Measurements from ENCODE around the gene COL6A1.
"Not testable (repeated sequence)": the region's sequence is repeated elsewhere in the genome, so short reads cannot be mapped to it uniquely, and the experiment has no call there.

Gene COL6A1

GRCh38 chr21:45972716-45973474 is 8.7 kb upstream of the COL6A1 start:
- peak overlapping the region; percentile 76 for H3K9ac ChIP-seq (ENCODE audit: low read depth, low read length)
- peaks cover 3% of the 10 kb centered on the region for H3K4me1 ChIP-seq (ENCODE audit: control insufficient read depth, insufficient read depth, low read length)
- H3K9me3 ChIP-seq (ENCODE audit: control insufficient read depth, insufficient read depth, low read length), result no peaks in the 10 kb centered on the region
- no peaks in the 10 kb centered on the region for H3K27me3 ChIP-seq (ENCODE audit: control insufficient read depth, insufficient read depth, low read length)
- H3K36me3 ChIP-seq (ENCODE audit: control insufficient read depth, insufficient read depth, low read length), result no peaks in the 10 kb centered on the region
- peak overlapping the region; percentile 66 for H3K4me3 ChIP-seq (ENCODE audit: low read depth, low read length)

DNA sequence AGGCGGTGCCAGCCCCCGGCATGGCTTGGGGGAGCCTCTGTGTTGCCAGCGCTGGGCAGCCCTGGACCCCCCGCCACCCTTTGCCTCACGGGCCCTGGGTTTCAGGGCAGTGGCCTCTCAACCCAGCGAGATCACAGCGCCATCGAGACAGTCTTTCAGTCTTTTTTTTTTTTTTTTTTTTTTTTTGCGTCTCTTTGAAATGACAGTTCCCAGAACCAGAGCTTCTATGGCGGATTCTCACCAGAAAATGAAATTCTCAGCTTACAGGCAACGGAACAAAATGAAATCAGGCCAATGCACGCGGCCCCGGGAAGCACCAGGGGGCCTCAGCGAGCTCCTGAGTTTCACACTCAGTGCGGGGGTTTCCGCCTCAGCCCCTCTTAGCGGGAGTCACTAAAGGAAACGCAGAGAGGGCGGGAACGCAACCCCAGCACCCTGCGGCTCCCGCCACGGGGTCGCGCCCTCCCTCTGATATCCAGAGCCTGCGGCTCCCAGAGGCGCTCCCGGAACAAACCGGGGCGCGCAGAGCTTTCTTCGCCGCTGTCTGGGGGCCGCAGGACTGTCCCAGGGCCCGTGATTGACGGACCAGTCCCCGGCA is 8.0 kb upstream of the COL6A1 start:
- Histone ChIP-seq H3K4me3 (ENCODE audit: low read depth, low read length) (peak overlapping the region; percentile 66), H3K27me3 (ENCODE audit: control insufficient read depth, insufficient read depth, low read length) (no peaks in the 10 kb centered on the region), H3K36me3 (ENCODE audit: control insufficient read depth, insufficient read depth, low read length) (no peaks in the 10 kb centered on the region), H3K9ac (ENCODE audit: low read depth, low read length) (peak overlapping the region; percentile 76), H3K9me3 (ENCODE audit: control insufficient read depth, insufficient read depth, low read length) (no peaks in the 10 kb centered on the region), H3K4me1 (ENCODE audit: control insufficient read depth, insufficient read depth, low read length) (peaks cover 7% of the 10 kb centered on the region)

DNA sequence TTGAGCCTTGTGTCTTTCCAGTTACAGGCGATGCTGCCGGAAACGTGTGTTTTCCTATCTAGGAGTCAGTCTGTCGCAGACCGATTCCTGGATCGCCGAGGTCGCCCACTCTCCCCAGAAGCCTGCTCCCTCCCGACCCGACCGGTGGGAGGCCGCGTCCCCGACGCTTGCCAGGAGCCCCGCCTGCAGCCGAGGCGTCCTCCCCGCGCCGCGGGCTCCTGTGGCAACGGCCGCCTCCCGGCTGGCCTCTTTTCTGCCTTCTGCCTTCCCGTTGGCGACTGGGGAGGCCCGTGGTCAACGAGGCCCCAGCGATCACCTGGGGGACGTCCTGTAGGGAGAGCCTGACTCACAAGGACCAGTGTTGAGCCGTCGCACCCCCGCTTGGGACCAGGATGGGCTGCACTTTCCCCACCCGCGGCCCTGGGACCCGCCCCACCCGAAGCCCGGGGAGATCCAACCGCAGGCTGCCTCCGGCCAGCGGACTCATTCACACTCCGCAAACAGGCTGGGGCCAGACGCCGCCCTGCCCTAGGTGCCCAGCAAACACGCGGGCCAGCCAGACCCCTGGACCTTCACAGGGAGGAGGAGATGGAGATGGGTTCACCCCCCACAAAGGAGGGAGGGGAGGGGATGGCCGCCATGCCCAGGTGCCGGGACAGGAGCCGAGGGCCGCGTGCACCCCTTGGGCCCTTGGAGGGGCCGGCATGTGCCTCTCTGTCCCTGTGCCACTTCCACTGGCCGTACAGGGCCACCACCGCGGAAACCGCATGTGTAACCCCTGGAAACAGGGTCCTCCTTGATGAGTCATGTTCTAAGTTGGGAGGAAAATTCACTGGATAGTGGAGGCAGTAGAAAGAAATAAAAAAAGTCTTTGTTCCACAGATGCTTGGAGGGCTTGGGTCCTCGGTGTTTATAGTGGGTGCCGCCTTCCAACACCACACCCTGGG is 7.2 kb upstream of the COL6A1 start:
- Histone ChIP-seq H3K36me3 (ENCODE audit: control insufficient read depth, insufficient read depth, low read length) (no peaks in the 10 kb centered on the region), H3K4me1 (ENCODE audit: control insufficient read depth, insufficient read depth, low read length) (peaks cover 7% of the 10 kb centered on the region), H3K9me3 (ENCODE audit: control insufficient read depth, insufficient read depth, low read length) (no peaks in the 10 kb centered on the region), H3K27me3 (ENCODE audit: control insufficient read depth, insufficient read depth, low read length) (no peaks in the 10 kb centered on the region), H3K9ac (ENCODE audit: low read depth, low read length) (peak overlapping the region; percentile 76), H3K4me3 (ENCODE audit: low read depth, low read length) (peak overlapping the region; percentile 66)

DNA sequence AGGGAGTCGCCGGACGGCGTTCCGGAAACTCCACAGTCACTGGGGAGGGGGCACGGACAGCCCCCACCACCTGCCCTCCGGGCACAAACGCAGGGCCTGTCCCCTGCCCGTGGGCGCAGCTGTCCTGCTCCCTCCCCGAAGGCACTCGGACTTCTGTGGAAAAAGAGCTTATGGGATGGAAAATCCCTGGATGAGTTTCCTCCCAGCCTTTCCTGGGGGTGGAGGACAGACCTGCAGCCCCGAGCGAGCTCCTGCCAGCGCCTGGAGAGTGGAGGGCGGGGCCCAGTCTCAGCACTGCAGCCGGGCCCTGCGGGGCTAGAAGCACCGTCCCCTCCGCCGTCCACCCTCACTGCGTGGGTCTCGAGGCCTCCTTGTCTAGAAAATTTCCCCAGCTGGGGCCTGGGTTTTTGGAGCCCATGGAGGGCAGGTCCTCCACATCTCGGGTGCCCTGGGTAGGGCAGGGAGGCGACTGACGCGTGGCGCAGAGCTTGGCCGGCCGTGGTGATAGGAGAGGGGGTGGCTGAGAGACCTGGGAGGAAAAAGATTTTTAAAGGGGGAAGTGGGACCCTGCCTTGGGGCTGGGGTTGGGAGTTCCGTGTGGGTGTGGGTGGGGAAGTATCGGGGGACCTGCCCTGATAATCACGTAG is 6.4 kb upstream of the COL6A1 start:
- peaks cover 7% of the 10 kb centered on the region for H3K4me1 ChIP-seq (ENCODE audit: control insufficient read depth, insufficient read depth, low read length)
- peak overlapping the region; percentile 76 for H3K9ac ChIP-seq (ENCODE audit: low read depth, low read length)
- H3K36me3 ChIP-seq (ENCODE audit: control insufficient read depth, insufficient read depth, low read length), result no peaks in the 10 kb centered on the region
- peak overlapping the region; percentile 66 for H3K4me3 ChIP-seq (ENCODE audit: low read depth, low read length)
- H3K9me3 ChIP-seq (ENCODE audit: control insufficient read depth, insufficient read depth, low read length), result no peaks in the 10 kb centered on the region
- H3K27me3 ChIP-seq (ENCODE audit: control insufficient read depth, insufficient read depth, low read length), result peaks cover under 1% of the 10 kb centered on the region

DNA sequence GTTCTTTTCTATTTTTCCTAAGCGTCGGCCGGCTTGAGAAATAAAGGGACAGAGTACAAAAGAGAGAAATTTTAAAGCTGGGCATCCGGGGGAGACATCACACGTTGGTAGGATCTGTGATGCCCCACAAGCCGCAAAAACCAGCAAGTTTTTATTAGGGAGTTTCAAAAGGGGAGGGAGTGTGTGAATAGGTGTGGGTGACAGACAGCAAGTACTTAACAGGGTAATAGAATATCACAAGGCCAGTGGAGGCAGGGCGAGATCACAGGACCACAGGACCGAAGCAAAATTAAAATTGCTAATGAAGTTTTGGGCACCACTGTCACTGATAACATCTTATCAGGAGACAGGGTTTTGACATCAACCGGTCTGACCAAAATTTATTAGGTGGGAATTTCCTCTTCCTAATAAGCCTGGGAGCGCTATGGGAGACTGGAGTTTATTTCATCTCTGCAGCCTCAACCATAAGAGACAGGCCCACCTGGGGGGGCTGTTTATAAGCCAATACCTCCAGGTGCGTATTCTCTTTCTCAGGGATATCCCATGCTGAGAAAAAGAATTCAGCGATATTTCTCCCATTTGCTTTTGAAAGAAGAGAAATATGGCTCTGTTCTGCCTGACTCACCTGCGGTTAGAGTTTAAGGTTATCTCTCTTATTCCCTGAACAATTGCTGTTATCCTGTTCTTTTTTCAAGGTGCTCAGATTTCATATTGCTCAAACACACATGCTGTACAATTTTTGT is 5.7 kb upstream of the COL6A1 start:
- not testable (repeated sequence) for H3K27me3 ChIP-seq (ENCODE audit: control insufficient read depth, insufficient read depth, low read length); H3K4me1 ChIP-seq (ENCODE audit: control insufficient read depth, insufficient read depth, low read length); H3K9me3 ChIP-seq (ENCODE audit: control insufficient read depth, insufficient read depth, low read length); H3K9ac ChIP-seq (ENCODE audit: low read depth, low read length); H3K36me3 ChIP-seq (ENCODE audit: control insufficient read depth, insufficient read depth, low read length)
- peak overlapping the region; percentile 66 for H3K4me3 ChIP-seq (ENCODE audit: low read depth, low read length)

DNA sequence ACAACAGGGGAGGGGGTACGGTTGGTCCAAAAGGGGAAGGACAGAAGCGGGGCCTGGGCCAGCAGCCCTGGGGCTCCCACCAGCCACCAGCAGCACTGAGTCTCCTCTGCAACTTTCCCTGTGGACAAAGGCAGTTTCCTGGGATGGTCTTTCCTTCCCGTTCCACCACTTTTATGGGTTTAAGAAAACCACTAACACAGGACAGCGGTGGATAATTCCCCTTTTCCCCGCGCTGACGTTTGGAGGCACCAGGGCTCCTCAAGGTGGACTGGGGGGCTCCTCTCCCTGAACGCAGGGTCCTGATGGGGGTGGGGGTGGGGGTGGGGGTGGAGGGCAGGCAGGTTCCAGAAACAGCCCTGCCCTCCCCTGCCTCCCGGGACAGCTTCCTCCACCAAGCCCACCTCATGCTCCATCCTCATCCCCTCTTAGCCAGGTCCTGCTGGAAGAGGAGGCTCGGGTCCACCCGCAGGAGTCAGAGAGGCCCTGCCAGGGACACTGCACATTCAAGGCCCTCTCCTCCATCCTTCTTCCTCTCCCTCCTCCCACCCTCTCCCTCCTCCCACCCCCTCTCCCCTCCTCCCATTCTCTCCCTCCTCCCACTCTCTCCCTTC is 4.8 kb upstream of the COL6A1 start:
- H3K4me3 ChIP-seq (ENCODE audit: low read depth, low read length), result peak overlapping the region; percentile 31

DNA sequence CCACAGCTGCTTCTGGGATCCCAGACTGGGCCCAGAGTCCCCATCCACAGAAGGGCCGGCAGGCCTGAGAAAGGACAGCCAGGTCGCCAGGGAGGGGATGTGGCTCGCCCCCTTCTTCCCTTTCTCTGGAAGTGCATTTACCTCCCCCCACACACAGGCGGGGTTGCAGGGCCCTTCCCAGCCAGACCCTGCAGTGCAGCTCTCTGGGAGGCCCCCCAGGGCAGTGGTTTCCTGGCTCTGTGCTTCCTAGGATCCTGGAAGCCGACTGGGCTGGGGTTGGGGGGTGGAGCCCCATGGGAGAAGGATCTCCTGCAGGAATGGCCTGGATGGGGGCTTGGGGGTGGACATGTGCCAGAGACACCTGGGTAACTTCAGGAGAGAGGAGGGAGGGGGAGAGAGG is 4.2 kb upstream of the COL6A1 start:
- Histone ChIP-seq H3K9me3 (ENCODE audit: control insufficient read depth, insufficient read depth, low read length) (no peaks in the 10 kb centered on the region), H3K4me3 (ENCODE audit: low read depth, low read length) (peak overlapping the region; percentile 46), H3K4me1 (ENCODE audit: control insufficient read depth, insufficient read depth, low read length) (peaks cover 11% of the 10 kb centered on the region), H3K9ac (ENCODE audit: low read depth, low read length) (no peak overlapping the region), H3K27me3 (ENCODE audit: control insufficient read depth, insufficient read depth, low read length) (peaks cover 10% of the 10 kb centered on the region), H3K36me3 (ENCODE audit: control insufficient read depth, insufficient read depth, low read length) (no peaks in the 10 kb centered on the region)

More for the DNA sequence above, 4.8 kb upstream of the COL6A1 start:
- H3K4me1 ChIP-seq (ENCODE audit: control insufficient read depth, insufficient read depth, low read length), result peaks cover 11% of the 10 kb centered on the region
- H3K36me3 ChIP-seq (ENCODE audit: control insufficient read depth, insufficient read depth, low read length), result no peaks in the 10 kb centered on the region
- no peaks in the 10 kb centered on the region for H3K9me3 ChIP-seq (ENCODE audit: control insufficient read depth, insufficient read depth, low read length)
- H3K27me3 ChIP-seq (ENCODE audit: control insufficient read depth, insufficient read depth, low read length), result peaks cover 10% of the 10 kb centered on the region
- peak overlapping the region; percentile 47 for H3K9ac ChIP-seq (ENCODE audit: low read depth, low read length)

GRCh38 chr21:45979141-45979631 is 2.4 kb upstream of the COL6A1 start:
- peaks cover 10% of the 10 kb centered on the region for H3K27me3 ChIP-seq (ENCODE audit: control insufficient read depth, insufficient read depth, low read length)
- H3K4me3 ChIP-seq (ENCODE audit: low read depth, low read length), result no peak overlapping the region
- H3K9ac ChIP-seq (ENCODE audit: low read depth, low read length), result no peak overlapping the region
- H3K9me3 ChIP-seq (ENCODE audit: control insufficient read depth, insufficient read depth, low read length), result no peaks in the 10 kb centered on the region
- H3K4me1 ChIP-seq (ENCODE audit: control insufficient read depth, insufficient read depth, low read length), result peaks cover 11% of the 10 kb centered on the region
- H3K36me3 ChIP-seq (ENCODE audit: control insufficient read depth, insufficient read depth, low read length), result peaks cover 5% of the 10 kb centered on the region

DNA sequence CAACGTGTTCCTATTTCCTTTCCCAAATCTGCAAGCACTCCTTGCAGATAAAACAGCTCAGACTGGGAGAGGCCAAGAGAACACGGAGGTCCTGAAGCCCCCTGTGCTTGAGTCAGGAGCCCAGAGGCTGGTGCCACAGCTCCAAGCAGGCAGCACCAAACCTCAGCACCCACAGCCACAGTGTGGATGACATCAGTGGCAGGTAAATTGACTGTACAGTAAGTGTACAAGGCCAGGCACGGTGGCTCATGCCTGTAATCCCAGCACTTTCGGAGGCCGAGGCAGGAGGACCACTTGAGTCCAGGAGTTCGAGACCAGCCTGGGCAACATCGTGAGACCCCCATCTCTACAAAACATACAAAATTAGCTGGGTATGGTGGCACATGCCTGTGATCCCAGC is 1.9 kb upstream of the COL6A1 start:
- H3K27me3 ChIP-seq (ENCODE audit: control insufficient read depth, insufficient read depth, low read length), result peaks cover 11% of the 10 kb centered on the region

GRCh38 chr21:45980271-45980670 is 1.3 kb upstream of the COL6A1 start:
- Histone ChIP-seq H3K4me3 (ENCODE audit: low read depth, low read length) (no peak overlapping the region), H3K36me3 (ENCODE audit: control insufficient read depth, insufficient read depth, low read length) (peaks cover 14% of the 10 kb centered on the region), H3K4me1 (ENCODE audit: control insufficient read depth, insufficient read depth, low read length) (peaks cover 8% of the 10 kb centered on the region), H3K27me3 (ENCODE audit: control insufficient read depth, insufficient read depth, low read length) (peaks cover 15% of the 10 kb centered on the region), H3K9me3 (ENCODE audit: control insufficient read depth, insufficient read depth, low read length) (no peaks in the 10 kb centered on the region), H3K9ac (ENCODE audit: low read depth, low read length) (no peak overlapping the region)

More for the DNA sequence above, 1.9 kb upstream of the COL6A1 start:
- Histone ChIP-seq H3K9me3 (ENCODE audit: control insufficient read depth, insufficient read depth, low read length) (no peaks in the 10 kb centered on the region), H3K4me1 (ENCODE audit: control insufficient read depth, insufficient read depth, low read length) (peaks cover 11% of the 10 kb centered on the region), H3K36me3 (ENCODE audit: control insufficient read depth, insufficient read depth, low read length) (peaks cover 9% of the 10 kb centered on the region), H3K9ac (ENCODE audit: low read depth, low read length) (no peak overlapping the region), H3K4me3 (ENCODE audit: low read depth, low read length) (no peak overlapping the region)

Data from iPS-15b (cell line).